Muscle of arm (tissue), 12 donors: ENCODE data around the gene CASP4. TPM values are rescaled to one million over a fixed set of nuclear protein-coding genes. Genes with fewer than 3 reads are reported as not detected.
A peak's percentile ranks its signal among the peaks of the same experiment; 100 is the strongest.

Experiments
- DNase-seq: peaks from one replicate; pipeline ENCODE4 v3.0.0-alpha.2; 2013
- polyA plus RNA-seq, 12 donors: library from polyadenylated mRNA; unstranded; fragments of 120-200 nt; gene quantifications; one replicate each; pipeline ENCODE4 v1.2.1, GENCODE V29; 2013; ENCODE audit not compliant: insufficient read length in 12 of 12

Gene CASP4
- polyA plus RNA-seq, 12 donors = 21.7 to 78.6 (median 29.1) TPM; not detected in 1

GRCh38 chr11:104897891-104898684 is 70.3 kb downstream of the CASP4 start, which contains the start of gene CASP12:
CASP12 (minus strand) TSS chr11:104898460.
- no peak for DNase-seq

GRCh38 chr11:104895634-104896033 is 72.7 kb downstream of the CASP4 start:
- peak; percentile 69 for DNase-seq

- no peak for DNase-seq
Observed at GRCh38 chr11:104893876-104894275, 74.5 kb downstream of the CASP4 start.

Other genes starting within 250 kb of the CASP4 start
- under 1 TPM in 9 of 12 donors, not detected in 3; 0.13 to 0.95 (median 0.31) TPM for gene CASP12, start 70.1 kb downstream of the CASP4 start, polyA plus RNA-seq
- under 1 TPM in 5 of 12 donors, not detected in 7; 0.24 to 0.81 (median 0.32) TPM for gene CASP5, start 54.6 kb upstream of the CASP4 start, polyA plus RNA-seq
- gene CASP1, start 66.6 kb upstream of the CASP4 start, polyA plus RNA-seq = 10 to 100 TPM in 4 of 12 donors, 1 to 10 TPM in 6, not detected in 2; 6.7 to 35.4 (median 8.3) TPM
- 10 to 100 TPM in 6 of 12 donors, 1 to 10 TPM in 4, not detected in 2; 6.0 to 27.3 (median 11.6) TPM for gene CARD16, start 76.8 kb upstream of the CASP4 start, polyA plus RNA-seq
- gene CARD18, start 171.2 kb upstream of the CASP4 start, polyA plus RNA-seq = under 1 TPM in 1 of 12 donors, not detected in 11; 0.37 TPM